OCI-LY1 (cell line): ENCODE results near the gene PYGL.

Experiments used
- H2AFZ ChIP-seq: fragments of 200-600 bp; sonication (generic), shearing (Covaris generic); 2 replicates; pipeline ENCODE4 v1.6.0; 2014; ENCODE audit warnings: antibody characterized with exemption, mild to moderate bottlenecking, low read length
- H3F3A ChIP-seq: fragments of 200-600 bp; sonication (generic), shearing (Covaris generic); 2 replicates; pipeline ENCODE4 v1.6.0; 2014; ENCODE audit warnings: mild to moderate bottlenecking, antibody characterized with exemption, low read length, moderate library complexity; ENCODE audit not compliant: insufficient read depth
- H3K27ac ChIP-seq: fragments of 200-600 bp; sonication (generic); 2 replicates; pipeline ENCODE4 v1.5.1; 2014; ENCODE audit warnings: low read length, mixed run types, mild to moderate bottlenecking, low read depth; ENCODE audit not compliant: poor library complexity, severe bottlenecking
- H3K27me3 ChIP-seq: fragments of 200-600 bp; sonication (generic); 2 replicates; pipeline ENCODE4 v1.6.0; 2014; ENCODE audit warnings: antibody characterized with exemption, mild to moderate bottlenecking, low read length, moderate library complexity; ENCODE audit not compliant: insufficient read depth
- H3K36me3 ChIP-seq: fragments of 200-600 bp; sonication (generic); 2 replicates; pipeline ENCODE4 v1.6.1; 2014; ENCODE audit warnings: mild to moderate bottlenecking, antibody characterized with exemption, low read length, moderate library complexity, mixed read lengths; ENCODE audit not compliant: insufficient read depth
- H3K4me1 ChIP-seq: fragments of 200-600 bp; sonication (generic); 2 replicates; pipeline ENCODE4 v1.5.1; 2014; ENCODE audit warnings: mild to moderate bottlenecking, low read length, moderate library complexity; ENCODE audit not compliant: insufficient read depth, severe bottlenecking
- H3K4me2 ChIP-seq: fragments of 200-600 bp; sonication (generic), shearing (Covaris generic); 2 replicates; pipeline ENCODE4 v1.6.1; 2014; ENCODE audit warnings: low read length
- H3K4me3 ChIP-seq: fragments of 200-600 bp; sonication (generic); 2 replicates; pipeline ENCODE4 v1.5.1; 2014; ENCODE audit warnings: low read length, low read depth, mild to moderate bottlenecking, mixed read lengths; ENCODE audit not compliant: poor library complexity, severe bottlenecking
- H3K79me2 ChIP-seq: fragments of 200-600 bp; shearing (Covaris generic); 2 replicates; pipeline ENCODE4 v1.6.1; 2016; ENCODE audit warnings: mixed run types, low read length, mixed read lengths; ENCODE audit not compliant: insufficient read depth
- H3K9ac ChIP-seq: fragments of 200-600 bp; sonication (generic), shearing (Covaris generic); 2 replicates; pipeline ENCODE4 v1.6.1; 2014; ENCODE audit warnings: mild to moderate bottlenecking, low read length, mixed read lengths
- H3K9me2 ChIP-seq: fragments of 200-600 bp; sonication (generic), shearing (Covaris generic); 2 replicates; pipeline ENCODE4 v1.6.1; 2014; ENCODE audit warnings: low read depth, mild to moderate bottlenecking, low read length, mixed read lengths
- H3K9me3 ChIP-seq: fragments of 200-600 bp; shearing (Covaris generic); 2 replicates; pipeline ENCODE4 v1.6.1; 2014; ENCODE audit warnings: low read length, mixed read lengths
- H4K20me1 ChIP-seq: fragments of 200-600 bp; sonication (generic), shearing (Covaris generic); 2 replicates; pipeline ENCODE4 v1.6.0; 2016; ENCODE audit warnings: mild to moderate bottlenecking, low read length; ENCODE audit not compliant: insufficient read depth
- CTCF ChIP-seq: fragments of 200-600 bp; sonication (generic), shearing (Covaris generic); IDR thresholded peaks from 2 replicates; pipeline ENCODE4 v1.5.1; 2017; ENCODE audit warnings: mild to moderate bottlenecking, antibody characterized with exemption, low read length, moderate library complexity, mixed read lengths
- EZH2 ChIP-seq: fragments of 200-600 bp; sonication (generic), shearing (Covaris generic); IDR thresholded peaks from 2 replicates; pipeline ENCODE4 v1.8.0; 2017; ENCODE audit warnings: borderline replicate concordance, mixed run types, mild to moderate bottlenecking, antibody characterized with exemption, low read length, moderate library complexity, mixed read lengths

Gene PYGL

GRCh38 chr14:50941151-50941550 is 3.1 kb downstream of the PYGL start:
- H3K9me2 ChIP-seq = no peaks in the 10 kb centered on the region
- H3K4me2 ChIP-seq = no peak overlapping the region
- TF ChIP-seq CTCF = no peak
- TF ChIP-seq EZH2 = no peak

GRCh38 chr14:50937800-50938199 is 6.5 kb downstream of the PYGL start:
- TF ChIP-seq CTCF (no peak), EZH2 (no peak)
- Histone ChIP-seq H3K27ac (peak overlapping the region; percentile 62), H3K4me2 (no peak overlapping the region), H3K27me3 (no peaks in the 10 kb centered on the region), H4K20me1 (no peaks in the 10 kb centered on the region), H3K36me3 (0 out of 2 replicates have a peak, but pooled peaks cover 3% of the 10 kb centered on the region), H2AFZ (no peak overlapping the region), H3K79me2 (no peaks in the 10 kb centered on the region), H3K9ac (no peak overlapping the region), H3K9me2 (no peaks in the 10 kb centered on the region), H3K4me3 (no peak overlapping the region), H3F3A (no peaks in the 10 kb centered on the region), H3K4me1 (peaks cover 23% of the 10 kb centered on the region), H3K9me3 (no peaks in the 10 kb centered on the region)

More at GRCh38 chr14:50941151-50941550, 3.1 kb downstream of the PYGL start:
- no peaks in the 10 kb centered on the region for H3K9me3 ChIP-seq
- H3K27me3 ChIP-seq = no peaks in the 10 kb centered on the region
- peaks cover 22% of the 10 kb centered on the region for H3K4me1 ChIP-seq
- no peak overlapping the region for H2AFZ ChIP-seq
- no peaks in the 10 kb centered on the region for H4K20me1 ChIP-seq
- no peak overlapping the region for H3K9ac ChIP-seq
- no peaks in the 10 kb centered on the region for H3F3A ChIP-seq
- no peak overlapping the region for H3K4me3 ChIP-seq
- H3K79me2 ChIP-seq = no peaks in the 10 kb centered on the region
- H3K27ac ChIP-seq = no peak overlapping the region
- H3K36me3 ChIP-seq = no peaks in the 10 kb centered on the region

GRCh38 chr14:50937325-50937724 is 7.0 kb downstream of the PYGL start:
- H3K9me3 ChIP-seq = no peaks in the 10 kb centered on the region
- peaks cover 23% of the 10 kb centered on the region for H3K4me1 ChIP-seq
- H3K27me3 ChIP-seq = no peaks in the 10 kb centered on the region
- H4K20me1 ChIP-seq = no peaks in the 10 kb centered on the region
- TF ChIP-seq CTCF = no peak
- H3K27ac ChIP-seq = peak overlapping the region; percentile 62
- H3K4me3 ChIP-seq = no peak overlapping the region
- H3K79me2 ChIP-seq = no peaks in the 10 kb centered on the region
- H3F3A ChIP-seq = no peaks in the 10 kb centered on the region
- 0 out of 2 replicates have a peak, but pooled peaks cover 3% of the 10 kb centered on the region for H3K36me3 ChIP-seq
- no peak overlapping the region for H2AFZ ChIP-seq
- no peak overlapping the region for H3K4me2 ChIP-seq
- H3K9me2 ChIP-seq = no peaks in the 10 kb centered on the region
- no peak overlapping the region for H3K9ac ChIP-seq
